Keratinocyte (primary cell): ENCODE results near the gene XBP1. TPM values are rescaled to one million over a fixed set of nuclear protein-coding genes. Genes with fewer than 3 reads are reported as not detected.

Source experiments
- DNase-seq: peaks from one replicate; pipeline ENCODE4 v3.0.0-alpha.2; 2011; ENCODE audit warnings: low read depth, missing footprints, low spot score
- FAIRE-seq: peaks from 2 replicates; lab custom pipeline; 2011; peaks lifted over from hg19 to GRCh38; lab: Jason Lieb, UNC
- H2AFZ ChIP-seq: 2 replicates; pipeline ENCODE4 v1.6.0; 2012; ENCODE audit warnings: low read length, control low read depth, inconsistent platforms; ENCODE audit not compliant: control insufficient read depth
- H3K27ac ChIP-seq: 2 replicates; pipeline ENCODE4 v1.5.1; 2011; ENCODE audit warnings: low read length; ENCODE audit not compliant: control insufficient read depth, insufficient read depth
- H3K27me3 ChIP-seq: 3 replicates; pipeline ENCODE4 v1.6.0; 2011; ENCODE audit warnings: low read length; ENCODE audit not compliant: control insufficient read depth, insufficient read depth; ENCODE audit errors: extremely low read depth
- H3K36me3 ChIP-seq, 2 experiments: 2 replicates in 1 of 2; 3 replicates in 1 of 2; pipeline ENCODE4 v1.5.1; 2011; ENCODE audit warnings: low read length in 2 of 2, mild to moderate bottlenecking in 1 of 2; ENCODE audit not compliant: control insufficient read depth in 2 of 2, insufficient read depth in 2 of 2; ENCODE audit errors: extremely low read depth in 1 of 2
- H3K4me1 ChIP-seq: 3 replicates; pipeline ENCODE4 v1.5.1; 2011; ENCODE audit warnings: low read length; ENCODE audit not compliant: control insufficient read depth, insufficient read depth; ENCODE audit errors: extremely low read depth
- H3K4me2 ChIP-seq: 3 replicates; pipeline ENCODE4 v1.6.0; 2011; ENCODE audit warnings: low read depth, low read length; ENCODE audit not compliant: control insufficient read depth, insufficient read depth; ENCODE audit errors: extremely low read depth
- H3K4me3 ChIP-seq, 3 experiments: fragments of 200-600 bp in 1 of 3; sonication (generic) in 1 of 3; 2 replicates in 2 of 3; 3 replicates in 1 of 3; pipeline ENCODE4 v1.5.1; 2011 to 2016; ENCODE audit warnings: low read length in 3 of 3, mild to moderate bottlenecking in 3 of 3, control low read depth in 2 of 3, inconsistent platforms in 1 of 3, low read depth in 1 of 3, mixed read lengths in 1 of 3, mixed run types in 1 of 3, moderate library complexity in 1 of 3; ENCODE audit not compliant: control insufficient read depth in 2 of 3, insufficient read depth in 2 of 3; ENCODE audit errors: extremely low read depth in 1 of 3
- H3K79me2 ChIP-seq: 2 replicates; pipeline ENCODE4 v1.6.0; 2012; ENCODE audit warnings: low read length; ENCODE audit not compliant: control insufficient read depth, insufficient read depth
- H3K9ac ChIP-seq: 3 replicates; pipeline ENCODE4 v1.6.0; 2011; ENCODE audit warnings: low read length; ENCODE audit not compliant: control insufficient read depth, insufficient read depth; ENCODE audit errors: extremely low read depth
- H3K9me1 ChIP-seq: 3 replicates; pipeline ENCODE4 v1.6.0; 2011; ENCODE audit warnings: low read length; ENCODE audit not compliant: control insufficient read depth, insufficient read depth; ENCODE audit errors: extremely low read depth
- H3K9me3 ChIP-seq: 2 replicates; pipeline ENCODE4 v1.5.1; 2012; ENCODE audit warnings: low read depth, low read length; ENCODE audit not compliant: control insufficient read depth
- H4K20me1 ChIP-seq: 3 replicates; pipeline ENCODE4 v1.6.0; 2011; ENCODE audit warnings: low read length; ENCODE audit not compliant: control insufficient read depth, insufficient read depth; ENCODE audit errors: extremely low read depth
- EZH2 ChIP-seq: IDR thresholded peaks from one replicate; pipeline ENCODE4 v1.6.1; 2012; ENCODE audit warnings: inconsistent platforms, mild to moderate bottlenecking, low read length, moderate library complexity
- dilution Hi-C: fragments of 300-500 bp; cut with MboI; formaldehyde crosslinking; loops from one replicate; pipeline ENCODE4 v1.7.0; 2020; ENCODE audit warnings: low sequenced_read_pairs; ENCODE audit not compliant: extremely low pct_ligation_motif_present
- polyA plus RNA-seq, 5 experiments: library from polyadenylated mRNA; depleted of rRNA in 3 of 5; stranded (reverse) in 3 of 5; stranded (forward) in 1 of 5; unstranded in 1 of 5; fragments of >200 nt; gene quantifications; 1 replicate in 1 of 5; 2 replicates in 3 of 5; 3 replicates in 1 of 5; pipeline versions ENCODE4 v1.2.1 to v1.2.3, GENCODE V29; 2011 to 2012; ENCODE audit warnings: missing spikeins in 2 of 5, low read depth in 1 of 5, low replicate concordance in 1 of 5
- TF ChIP-seq, protein P1 (sequence below), 3 experiments: IDR thresholded peaks in 1 of 3; conservative IDR thresholded peaks in 1 of 3; optimal IDR thresholded peaks in 1 of 3; 2 replicates in 2 of 3; 3 replicates in 1 of 3; pipeline versions ENCODE3 to v1.5.1; 2011; ENCODE audit warnings: low read length in 3 of 3, mild to moderate bottlenecking in 3 of 3, moderate library complexity in 2 of 3, control low read depth in 1 of 3, inconsistent platforms in 1 of 3; ENCODE audit not compliant: insufficient read depth in 2 of 3; ENCODE audit errors: extremely low read depth in 1 of 3

Gene XBP1
- polyA plus RNA-seq, 1 donor (not counting 4 experiments of a cell fraction or from before 2014, with no cell fraction given), result 88.7 TPM

DNA sequence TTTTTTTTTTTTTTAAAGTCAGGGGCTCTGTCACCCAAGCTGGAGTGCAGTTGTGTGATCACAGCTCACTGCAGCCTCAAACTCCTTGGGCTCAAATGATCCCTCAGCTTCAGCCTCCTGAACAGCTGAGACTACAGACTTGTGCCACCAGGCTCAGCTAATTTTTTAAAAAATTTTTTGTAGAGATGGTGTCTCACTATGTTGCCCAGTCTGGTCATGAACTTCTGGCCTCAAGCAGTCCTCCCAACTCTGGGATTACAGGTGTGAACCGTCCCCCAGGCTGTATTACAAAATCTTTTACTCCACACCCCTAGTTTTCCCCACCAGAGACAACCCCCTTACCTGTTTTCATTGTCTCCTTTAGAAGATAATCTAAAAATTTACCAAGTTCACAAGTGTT, 26.0 kb downstream of the XBP1 start:
- H4K20me1 ChIP-seq, result no peaks in the 10 kb centered on the region
- H3K36me3 ChIP-seq, result peaks cover 0 to 3% of the 10 kb centered on the region in 2 experiments
- peaks cover 16% of the 10 kb centered on the region for H3K4me1 ChIP-seq
- no peak overlapping the region for H3K9ac ChIP-seq
- H3K79me2 ChIP-seq, result peaks cover 46% of the 10 kb centered on the region
- H3K27me3 ChIP-seq, result no peaks in the 10 kb centered on the region
- H3K9me1 ChIP-seq, result no peaks in the 10 kb centered on the region
- no peak overlapping the region for H3K4me3 ChIP-seq
- dilution Hi-C loops, result no loop called here
- no peaks in the 10 kb centered on the region for H3K9me3 ChIP-seq
- no peak overlapping the region for H3K4me2 ChIP-seq
- H3K27ac ChIP-seq, result no peak overlapping the region
- no peak overlapping the region for H2AFZ ChIP-seq
- TF ChIP-seq, protein P1, sequence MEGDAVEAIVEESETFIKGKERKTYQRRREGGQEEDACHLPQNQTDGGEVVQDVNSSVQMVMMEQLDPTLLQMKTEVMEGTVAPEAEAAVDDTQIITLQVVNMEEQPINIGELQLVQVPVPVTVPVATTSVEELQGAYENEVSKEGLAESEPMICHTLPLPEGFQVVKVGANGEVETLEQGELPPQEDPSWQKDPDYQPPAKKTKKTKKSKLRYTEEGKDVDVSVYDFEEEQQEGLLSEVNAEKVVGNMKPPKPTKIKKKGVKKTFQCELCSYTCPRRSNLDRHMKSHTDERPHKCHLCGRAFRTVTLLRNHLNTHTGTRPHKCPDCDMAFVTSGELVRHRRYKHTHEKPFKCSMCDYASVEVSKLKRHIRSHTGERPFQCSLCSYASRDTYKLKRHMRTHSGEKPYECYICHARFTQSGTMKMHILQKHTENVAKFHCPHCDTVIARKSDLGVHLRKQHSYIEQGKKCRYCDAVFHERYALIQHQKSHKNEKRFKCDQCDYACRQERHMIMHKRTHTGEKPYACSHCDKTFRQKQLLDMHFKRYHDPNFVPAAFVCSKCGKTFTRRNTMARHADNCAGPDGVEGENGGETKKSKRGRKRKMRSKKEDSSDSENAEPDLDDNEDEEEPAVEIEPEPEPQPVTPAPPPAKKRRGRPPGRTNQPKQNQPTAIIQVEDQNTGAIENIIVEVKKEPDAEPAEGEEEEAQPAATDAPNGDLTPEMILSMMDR (optimal IDR thresholded peaks at IDR 0.05 in 1 of 3, IDR thresholded peaks at IDR 0.05 in 1 of 3, conservative IDR thresholded peaks at IDR 0.05 in 1 of 3; ENCODE audit: extremely low read depth in 1 of 3, insufficient read depth in 2 of 3, low read length in 3 of 3), result no peak
- TF ChIP-seq EZH2, result no peak
- no peak for FAIRE-seq
- DNase-seq, result no peak

DNA sequence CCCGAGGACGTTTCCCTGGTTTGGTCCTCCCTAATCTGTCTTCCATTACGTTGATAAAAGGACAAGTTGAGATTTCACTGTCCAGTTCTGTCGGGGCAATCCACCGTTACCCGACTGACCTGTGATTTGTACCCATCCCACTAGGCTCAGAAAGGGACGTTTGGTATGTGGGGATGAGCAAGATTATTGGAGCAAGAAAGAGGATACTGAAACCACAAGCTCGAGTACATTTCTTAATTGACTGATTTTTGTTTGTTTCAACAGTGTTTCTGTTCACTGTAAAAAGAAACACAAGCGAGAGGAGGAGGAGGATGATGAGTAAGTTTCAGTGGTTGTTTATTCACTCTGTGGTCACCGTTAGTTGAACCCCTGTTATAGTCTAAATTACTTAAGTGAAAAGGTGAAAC, 26.9 kb downstream of the XBP1 start:
- Histone ChIP-seq H3K4me3 (peak overlapping the region; percentile 64 to 92 (median 71)), H3K4me1 (peaks cover 16% of the 10 kb centered on the region), H3K27ac (peak overlapping the region; percentile 67), H3K4me2 (peak overlapping the region; percentile 97), H2AFZ (peak overlapping the region; percentile 70), H3K27me3 (no peaks in the 10 kb centered on the region), H3K9ac (peak overlapping the region; percentile 84), H3K79me2 (peaks cover 42% of the 10 kb centered on the region), H4K20me1 (no peaks in the 10 kb centered on the region), H3K9me1 (no peaks in the 10 kb centered on the region), H3K9me3 (no peaks in the 10 kb centered on the region), H3K36me3 (peaks cover 0 to 3% of the 10 kb centered on the region in 2 experiments)
- dilution Hi-C loops, result no loop called here
- no peak for FAIRE-seq
- no peak for TF ChIP-seq EZH2
- TF ChIP-seq, protein P1 (optimal IDR thresholded peaks at IDR 0.05 in 1 of 3, IDR thresholded peaks at IDR 0.05 in 1 of 3, conservative IDR thresholded peaks at IDR 0.05 in 1 of 3; ENCODE audit: extremely low read depth in 1 of 3, insufficient read depth in 2 of 3, low read length in 3 of 3), result no peak
- no peak for DNase-seq
